GM12875 (cell line): ENCODE measurements around the gene FZD4.

ENCODE experiments used
- H3K4me3 ChIP-seq: one replicate; pipeline ENCODE4 v1.5.1; 2011; ENCODE audit warnings: low read depth, low read length, control low read depth
- TF ChIP-seq, protein P1 (sequence below): IDR thresholded peaks from 2 replicates; pipeline ENCODE4 v1.5.1; 2011; ENCODE audit warnings: low read depth, mild to moderate bottlenecking, control low read depth, inconsistent platforms, low read length, moderate library complexity, borderline replicate concordance; ENCODE audit not compliant: insufficient read depth

Gene FZD4

GRCh38 chr11:86991341-86991740 lies 36.1 kb upstream of the FZD4 start:
- no peak overlapping the region for H3K4me3 ChIP-seq
- TF ChIP-seq, protein P1, sequence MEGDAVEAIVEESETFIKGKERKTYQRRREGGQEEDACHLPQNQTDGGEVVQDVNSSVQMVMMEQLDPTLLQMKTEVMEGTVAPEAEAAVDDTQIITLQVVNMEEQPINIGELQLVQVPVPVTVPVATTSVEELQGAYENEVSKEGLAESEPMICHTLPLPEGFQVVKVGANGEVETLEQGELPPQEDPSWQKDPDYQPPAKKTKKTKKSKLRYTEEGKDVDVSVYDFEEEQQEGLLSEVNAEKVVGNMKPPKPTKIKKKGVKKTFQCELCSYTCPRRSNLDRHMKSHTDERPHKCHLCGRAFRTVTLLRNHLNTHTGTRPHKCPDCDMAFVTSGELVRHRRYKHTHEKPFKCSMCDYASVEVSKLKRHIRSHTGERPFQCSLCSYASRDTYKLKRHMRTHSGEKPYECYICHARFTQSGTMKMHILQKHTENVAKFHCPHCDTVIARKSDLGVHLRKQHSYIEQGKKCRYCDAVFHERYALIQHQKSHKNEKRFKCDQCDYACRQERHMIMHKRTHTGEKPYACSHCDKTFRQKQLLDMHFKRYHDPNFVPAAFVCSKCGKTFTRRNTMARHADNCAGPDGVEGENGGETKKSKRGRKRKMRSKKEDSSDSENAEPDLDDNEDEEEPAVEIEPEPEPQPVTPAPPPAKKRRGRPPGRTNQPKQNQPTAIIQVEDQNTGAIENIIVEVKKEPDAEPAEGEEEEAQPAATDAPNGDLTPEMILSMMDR = no peak

GRCh38 chr11:86990515-86990914 lies 35.3 kb upstream of the FZD4 start:
- TF ChIP-seq, protein P1 = no peak
- H3K4me3 ChIP-seq = no peak overlapping the region

DNA sequence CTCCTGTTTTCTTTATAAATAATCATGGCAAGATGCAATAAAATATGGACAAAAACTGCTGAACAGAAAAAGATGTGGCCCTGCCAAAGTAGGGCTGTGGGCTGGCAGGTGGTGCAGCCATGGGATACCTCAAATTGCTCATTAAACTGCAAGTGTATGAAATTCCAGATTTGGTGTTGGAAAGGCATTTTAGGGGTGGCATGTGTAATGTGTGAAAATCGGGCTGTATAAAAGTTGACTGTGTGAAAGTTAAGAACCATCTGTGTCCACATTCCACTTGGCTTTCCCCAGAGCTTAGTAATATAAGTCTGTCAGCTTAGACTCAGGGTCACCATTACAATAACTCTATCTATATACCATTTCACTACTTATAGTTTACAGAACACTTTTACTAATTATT lies 34.8 kb upstream of the FZD4 start:
- TF ChIP-seq, protein P1 = no peak

DNA sequence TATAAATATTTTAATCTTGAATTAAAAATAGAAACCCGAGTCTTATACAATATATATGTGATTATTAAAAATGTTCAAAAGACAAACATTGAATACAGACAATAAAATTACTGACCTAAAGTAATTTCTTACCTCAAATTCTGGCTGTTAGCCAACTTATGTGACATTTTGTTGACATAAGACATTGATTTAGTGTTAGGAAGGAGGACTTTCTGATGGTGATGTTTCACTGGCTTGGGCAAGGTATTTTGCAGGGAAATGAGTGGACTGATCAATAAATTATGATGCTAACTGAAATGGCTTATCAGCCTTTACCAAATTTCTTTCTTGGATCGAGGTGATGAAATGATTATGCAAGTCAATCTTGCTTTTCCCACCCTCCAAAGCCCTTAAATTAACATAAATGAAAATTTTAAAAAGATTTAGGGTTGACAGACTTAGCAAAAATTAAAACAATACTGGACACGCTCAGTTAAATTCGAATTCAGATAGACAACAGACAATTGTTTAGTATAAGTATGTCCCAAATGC lies 33.2 kb upstream of the FZD4 start:
- TF ChIP-seq, protein P1 = no peak
- H3K4me3 ChIP-seq = no peak overlapping the region

More for the DNA sequence above, 34.8 kb upstream of the FZD4 start:
- no peak overlapping the region for H3K4me3 ChIP-seq

DNA sequence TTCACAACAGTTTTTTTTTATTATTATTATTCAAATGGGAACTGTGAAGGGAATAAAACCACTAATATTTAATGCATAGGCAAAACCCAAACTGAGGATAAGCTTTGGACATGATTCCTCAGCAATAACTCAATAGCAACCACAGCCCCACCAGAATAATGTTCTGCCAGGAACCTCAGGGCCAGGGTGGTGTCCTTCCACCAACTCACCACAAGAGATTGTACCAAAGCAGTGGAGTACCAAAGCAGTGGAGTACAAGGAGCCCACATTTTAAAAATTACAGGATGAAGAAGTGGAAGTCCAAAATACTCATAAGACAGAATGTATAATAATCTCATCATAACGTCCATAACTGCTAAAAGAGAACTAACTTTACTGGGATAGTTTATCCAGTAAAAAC lies 32.5 kb upstream of the FZD4 start:
- TF ChIP-seq, protein P1 = no peak
- no peak overlapping the region for H3K4me3 ChIP-seq

- TF ChIP-seq, protein P1 = no peak
Observed at GRCh38 chr11:86984701-86985100, 29.5 kb upstream of the FZD4 start.

GRCh38 chr11:86983021-86983488 lies 27.9 kb upstream of the FZD4 start:
- no peak overlapping the region for H3K4me3 ChIP-seq
- TF ChIP-seq, protein P1 = no peak

More at GRCh38 chr11:86984701-86985100, 29.5 kb upstream of the FZD4 start:
- H3K4me3 ChIP-seq = no peak overlapping the region
